WTC11 (cell line): ENCODE data around the gene JUP. TPM values are rescaled to one million over a fixed set of nuclear protein-coding genes. Genes with fewer than 3 reads are reported as not detected.
"Not testable (repeated sequence)": the region's sequence is repeated elsewhere in the genome, so short reads cannot be mapped to it uniquely, and the experiment has no call there.

Experiments used
- ATAC-seq: fragments of 200-7000 bp; cut with Tn5 transposase; 2 replicates; pipeline ENCODE4 v1.10.0; 2021; ENCODE audit warnings: mild to moderate bottlenecking, moderate library complexity
- CTCF ChIA-PET: fragments of 300-600 bp; sonication (Branson Sonifier 250); formaldehyde crosslinking; loops from one replicate; lab custom pipeline; 2021; ENCODE audit warnings: antibody characterized with exemption; lab: Charles Lee
- POLR2A ChIA-PET: fragments of 350-600 bp; sonication (Branson Sonifier 250); formaldehyde crosslinking; loops from one replicate; lab custom pipeline; 2021; ENCODE audit warnings: antibody characterized with exemption; lab: Charles Lee
- DNase-seq: peaks from one replicate; pipeline ENCODE4 v3.0.0; 2021; ENCODE audit warnings: low spot score
- H3K27ac Mint-ChIP-seq: 2 replicates; pipeline ENCODE4 v1.8.0; 2021; ENCODE audit warnings: mixed read lengths
- H3K27me3 Mint-ChIP-seq: 2 replicates; pipeline ENCODE4 v1.8.0; 2021; ENCODE audit warnings: low read depth, mild to moderate bottlenecking, moderate library complexity, mixed read lengths
- H3K36me3 Mint-ChIP-seq: 2 replicates; pipeline ENCODE4 v1.8.0; 2021; ENCODE audit warnings: mixed read lengths
- H3K4me1 Mint-ChIP-seq: 2 replicates; pipeline ENCODE4 v1.8.0; 2022; ENCODE audit warnings: mixed read lengths
- H3K4me3 Mint-ChIP-seq: 2 replicates; pipeline ENCODE4 v1.8.0; 2021; ENCODE audit warnings: mild to moderate bottlenecking, moderate library complexity, mixed read lengths
- H3K9me3 Mint-ChIP-seq: 2 replicates; pipeline ENCODE4 v1.8.0; 2021; ENCODE audit warnings: mixed read lengths
- ARID4B ChIP-seq: sonication (generic); formaldehyde crosslinking; IDR thresholded peaks from 2 replicates; pipeline ENCODE4 v1.8.0; 2023; ENCODE audit warnings: missing genetic modification reagents, mild to moderate bottlenecking, borderline replicate concordance
- CDX4 ChIP-seq: fragments of 250-450 bp; sonication (Bioruptor Pico); IDR thresholded peaks from 2 replicates; pipeline ENCODE4 v1.9.0; 2021; ENCODE audit warnings: moderate library complexity, mild to moderate bottlenecking, inconsistent platforms, borderline replicate concordance
- CTCF ChIP-seq: fragments of 200-600 bp; IDR thresholded peaks from 2 replicates; pipeline ENCODE4 v1.8.0; 2022; ENCODE audit warnings: antibody characterized with exemption
- E2F4 ChIP-seq: sonication (generic); formaldehyde crosslinking; IDR thresholded peaks from 2 replicates; pipeline ENCODE4 v1.8.1; 2022; ENCODE audit warnings: low read depth, mild to moderate bottlenecking, moderate library complexity, missing genetic modification reagents, borderline replicate concordance
- ETV6 ChIP-seq: sonication (generic); formaldehyde crosslinking; IDR thresholded peaks from 2 replicates; pipeline ENCODE4 v1.8.1; 2022; ENCODE audit warnings: mild to moderate bottlenecking, missing genetic modification reagents
- FOXP1 ChIP-seq: sonication (generic); formaldehyde crosslinking; IDR thresholded peaks from 2 replicates; pipeline ENCODE4 v1.8.0; 2022; ENCODE audit warnings: missing genetic modification reagents, mild to moderate bottlenecking, moderate library complexity, borderline replicate concordance
- FOXP4 ChIP-seq: sonication (generic); formaldehyde crosslinking; IDR thresholded peaks from 2 replicates; pipeline ENCODE4 v1.8.0; 2022; ENCODE audit warnings: mild to moderate bottlenecking, missing genetic modification reagents
- NFE2L1 ChIP-seq: sonication (generic); formaldehyde crosslinking; IDR thresholded peaks from 2 replicates; pipeline ENCODE4 v1.8.1; 2023; ENCODE audit warnings: missing genetic modification reagents
- PRRX2 ChIP-seq: fragments of 250-450 bp; sonication (Bioruptor Pico); IDR thresholded peaks from 2 replicates; pipeline ENCODE4 v1.8.0; 2021; ENCODE audit warnings: mild to moderate bottlenecking
- SP1 ChIP-seq: sonication (generic); formaldehyde crosslinking; conservative IDR thresholded peaks from 2 replicates; pipeline ENCODE4 v1.8.1; 2022; ENCODE audit warnings: missing genetic modification reagents
- USF2 ChIP-seq: sonication (generic); formaldehyde crosslinking; IDR thresholded peaks from 2 replicates; pipeline ENCODE4 v1.8.1; 2023; ENCODE audit warnings: mild to moderate bottlenecking, missing genetic modification reagents, moderate library complexity
- ZNF121 ChIP-seq: sonication (generic); formaldehyde crosslinking; IDR thresholded peaks from 2 replicates; pipeline ENCODE4 v1.8.0; 2023; ENCODE audit warnings: missing genetic modification reagents
- total RNA-seq: library from RNA; stranded (reverse); gene quantifications from 3 replicates; pipeline ENCODE4 v1.2.3, GENCODE V29; 2021

The JUP gene
- total RNA-seq, 1 experiment from 2014 or later = 103 TPM

- POLR2A ChIA-PET = interaction anchor here (0.6 to 3.0 kb wide), 4 partner anchors 9 to 149 kb away, joined by 3 to 29 read pairs (median 3); partner anchors contain the start of gene JUP
- CTCF ChIA-PET = interaction anchor here (0.7 to 7.1 kb wide), 9 partner anchors 9 to 184 kb away, joined by 3 to 135 read pairs (median 4); partner anchors contain the start of genes JUP and P3H4
- DNase-seq, H3K9me3 Mint-ChIP-seq, ATAC-seq, H3K27me3 Mint-ChIP-seq, H3K36me3 Mint-ChIP-seq, H3K4me3 Mint-ChIP-seq: not testable (repeated sequence)
- peak; percentile 82 for TF ChIP-seq ZNF121 (CRISPR knock-in tag)
- H3K4me1 Mint-ChIP-seq = peaks cover 62% of the 10 kb centered on the region
- H3K27ac Mint-ChIP-seq = peak overlapping the region; percentile 72
Measured at GRCh38 chr17:41776262-41776900, 10.1 kb downstream of the JUP start.

GRCh38 chr17:41775394-41776226 is 10.9 kb downstream of the JUP start:
- Mint-ChIP-seq H3K27ac (peak overlapping the region; percentile 91), H3K36me3 (peaks cover 5% of the 10 kb centered on the region), H3K27me3 (no peaks in the 10 kb centered on the region)
- peak; percentile 64 for ATAC-seq
- CTCF ChIA-PET = interaction anchor here (4.5 to 7.1 kb wide), 2 partner anchors 10 to 25 kb away, joined by 31 to 135 read pairs; partner anchors contain the start of gene JUP
- 0 out of 2 replicates have a peak, but pooled peaks have one; percentile 28 for TF ChIP-seq SP1 (CRISPR knock-in tag)
- peak; percentile 44; the same call in 1 of the 2 replicates for TF ChIP-seq FOXP1 (CRISPR knock-in tag)
- peak; percentile 65; the same call in 1 of the 2 replicates for TF ChIP-seq ETV6 (CRISPR knock-in tag)
- TF ChIP-seq USF2 (CRISPR knock-in tag) = no peak
- TF ChIP-seq FOXP4 (CRISPR knock-in tag) = no peak
- TF ChIP-seq CDX4 (CRISPR knock-in tag) = no peak
- TF ChIP-seq CTCF = no peak
- TF ChIP-seq, all 79 proteins: peak for 3
- Mint-ChIP-seq H3K9me3 (no peaks in the 10 kb centered on the region), H3K4me1 (peaks cover 62% of the 10 kb centered on the region), H3K4me3 (no peak overlapping the region)
- peak; percentile 35 for DNase-seq
- POLR2A ChIA-PET = interaction anchor here (0.6 to 3.0 kb wide), 4 partner anchors 10 to 150 kb away, joined by 3 to 37 read pairs (median 16); partner anchors contain the start of gene JUP

GRCh38 chr17:41773731-41774193 is 12.7 kb downstream of the JUP start:
- H3K27me3 Mint-ChIP-seq = no peaks in the 10 kb centered on the region
- no peak for ATAC-seq
- CTCF ChIA-PET = interaction anchor here (0.6 to 7.1 kb wide), 9 partner anchors 8 to 327 kb away, joined by 3 to 135 read pairs (median 6); partner anchors contain the start of genes JUP and P3H4
- H3K4me1 Mint-ChIP-seq = peaks cover 62% of the 10 kb centered on the region
- H3K27ac Mint-ChIP-seq = peak overlapping the region; percentile 78
- no peak for DNase-seq
- no peak overlapping the region for H3K4me3 Mint-ChIP-seq
- H3K9me3 Mint-ChIP-seq = no peaks in the 10 kb centered on the region
- peaks cover 16% of the 10 kb centered on the region for H3K36me3 Mint-ChIP-seq
- POLR2A ChIA-PET = interaction anchor here (1.1 to 2.9 kb wide), 4 partner anchors 8 to 92 kb away, joined by 3 to 37 read pairs (median 6); partner anchors contain the start of genes JUP and KLHL11
- TF ChIP-seq ARID4B (CRISPR knock-in tag) = no peak
- no peak for TF ChIP-seq NFE2L1 (CRISPR knock-in tag)
- TF ChIP-seq FOXP4 (CRISPR knock-in tag) = no peak
- TF ChIP-seq PRRX2 (CRISPR knock-in tag) = no peak
- no peak for TF ChIP-seq E2F4
